ENCODE data around the gene SLC4A8. TPM values are rescaled to one million over a fixed set of nuclear protein-coding genes. Genes with fewer than 3 reads are reported as not detected.

Gene SLC4A8
- total RNA-seq, 1 donor from 2014 or later: 2.6 TPM

GRCh38 chr12:51473947-51474346 is 49.3 kb downstream of the SLC4A8 start:
- Mint-ChIP-seq H3K4me3 (no peak overlapping the region), H3K9me3 (no peaks in the 10 kb centered on the region), H3K36me3 (ENCODE audit: low read depth) (peaks cover 6% of the 10 kb centered on the region), H3K27ac (no peak overlapping the region), H3K27me3 (ENCODE audit: insufficient read depth) (no peaks in the 10 kb centered on the region), H3K4me1 (ENCODE audit: low read depth) (peaks cover 7% of the 10 kb centered on the region)
- no peak for DNase-seq (ENCODE audit: low spot score)
- intact Hi-C loops (cut with micrococcal nuclease): no loop called here

- no peak overlapping the region for H3K27ac Mint-ChIP-seq
Observed at GRCh38 chr12:51475543-51475942, 50.9 kb downstream of the SLC4A8 start.

GRCh38 chr12:51480978-51481377 is 56.3 kb downstream of the SLC4A8 start:
- Mint-ChIP-seq H3K27me3 (ENCODE audit: insufficient read depth) (no peaks in the 10 kb centered on the region), H3K36me3 (ENCODE audit: low read depth) (peaks cover 5% of the 10 kb centered on the region), H3K4me1 (ENCODE audit: low read depth) (peaks cover 47% of the 10 kb centered on the region), H3K27ac (peak overlapping the region; percentile 84), H3K4me3 (no peak overlapping the region), H3K9me3 (no peaks in the 10 kb centered on the region)
- intact Hi-C loops (cut with micrococcal nuclease): loop anchor here (5.0 kb wide), 4 partner anchors 39 to 114 kb away; partner anchors contain the start of gene SLC4A8
- DNase-seq (ENCODE audit: low spot score): no peak

More at GRCh38 chr12:51475543-51475942, 50.9 kb downstream of the SLC4A8 start:
- Mint-ChIP-seq H3K9me3 (no peaks in the 10 kb centered on the region), H3K36me3 (ENCODE audit: low read depth) (peaks cover 6% of the 10 kb centered on the region), H3K4me3 (no peak overlapping the region), H3K4me1 (ENCODE audit: low read depth) (peaks cover 11% of the 10 kb centered on the region), H3K27me3 (ENCODE audit: insufficient read depth) (no peaks in the 10 kb centered on the region)
- intact Hi-C loops (cut with micrococcal nuclease): no loop called here
- no peak for DNase-seq (ENCODE audit: low spot score)

GRCh38 chr12:51482929-51483697 is 58.5 kb downstream of the SLC4A8 start:
- no peaks in the 10 kb centered on the region for H3K9me3 Mint-ChIP-seq

GRCh38 chr12:51484119-51484518 is 59.5 kb downstream of the SLC4A8 start:
- Mint-ChIP-seq H3K27me3 (ENCODE audit: insufficient read depth) (peaks cover 4% of the 10 kb centered on the region), H3K9me3 (no peaks in the 10 kb centered on the region), H3K36me3 (ENCODE audit: low read depth) (peaks cover 5% of the 10 kb centered on the region), H3K4me3 (peak overlapping the region; percentile 60), H3K4me1 (ENCODE audit: low read depth) (peaks cover 47% of the 10 kb centered on the region), H3K27ac (peak overlapping the region; percentile 67)
- DNase-seq (ENCODE audit: low spot score): no peak
- intact Hi-C loops (cut with micrococcal nuclease): loop anchor here (5.0 kb wide), 4 partner anchors 42 to 117 kb away; partner anchors contain the start of gene SLC4A8

More at GRCh38 chr12:51482929-51483697, 58.5 kb downstream of the SLC4A8 start:
- Mint-ChIP-seq H3K4me3 (peak overlapping the region; percentile 76), H3K4me1 (ENCODE audit: low read depth) (peaks cover 47% of the 10 kb centered on the region), H3K27ac (peak overlapping the region; percentile 96), H3K27me3 (ENCODE audit: insufficient read depth) (peaks cover 4% of the 10 kb centered on the region), H3K36me3 (ENCODE audit: low read depth) (peaks cover 5% of the 10 kb centered on the region)
- intact Hi-C loops (cut with micrococcal nuclease): loop anchor here (5.0 kb wide), 4 partner anchors 41 to 116 kb away; partner anchors contain the start of gene SLC4A8
- peak; percentile 11 for DNase-seq (ENCODE audit: low spot score)

- Mint-ChIP-seq H3K27me3 (ENCODE audit: insufficient read depth) (peaks cover 4% of the 10 kb centered on the region), H3K4me1 (ENCODE audit: low read depth) (peaks cover 19% of the 10 kb centered on the region), H3K27ac (no peak overlapping the region), H3K4me3 (no peak overlapping the region), H3K9me3 (no peaks in the 10 kb centered on the region), H3K36me3 (ENCODE audit: low read depth) (peaks cover 3% of the 10 kb centered on the region)
- DNase-seq (ENCODE audit: low spot score): no peak
- intact Hi-C loops (cut with micrococcal nuclease): no loop called here
Observed at GRCh38 chr12:51488281-51488680, 63.6 kb downstream of the SLC4A8 start.

- H3K4me1 Mint-ChIP-seq (ENCODE audit: low read depth): no peaks in the 10 kb centered on the region
- intact Hi-C loops (cut with micrococcal nuclease): no loop called here
- no peaks in the 10 kb centered on the region for H3K27me3 Mint-ChIP-seq (ENCODE audit: insufficient read depth)
- no peaks in the 10 kb centered on the region for H3K9me3 Mint-ChIP-seq
- no peaks in the 10 kb centered on the region for H3K36me3 Mint-ChIP-seq (ENCODE audit: low read depth)
- no peak for DNase-seq (ENCODE audit: low spot score)
- no peak overlapping the region for H3K27ac Mint-ChIP-seq
- no peak overlapping the region for H3K4me3 Mint-ChIP-seq
Observed at GRCh38 chr12:51493281-51493680, 68.7 kb downstream of the SLC4A8 start.

- DNase-seq (ENCODE audit: low spot score): no peak
Observed at GRCh38 chr12:51496895-51497294, 72.3 kb downstream of the SLC4A8 start.

GRCh38 chr12:51504851-51505250 is 80.2 kb downstream of the SLC4A8 start:
- DNase-seq (ENCODE audit: low spot score): no peak
- H3K27ac Mint-ChIP-seq: no peak overlapping the region
- H3K9me3 Mint-ChIP-seq: no peaks in the 10 kb centered on the region
- H3K27me3 Mint-ChIP-seq (ENCODE audit: insufficient read depth): peaks cover 8% of the 10 kb centered on the region
- no peaks in the 10 kb centered on the region for H3K36me3 Mint-ChIP-seq (ENCODE audit: low read depth)
- H3K4me3 Mint-ChIP-seq: no peak overlapping the region
- no peaks in the 10 kb centered on the region for H3K4me1 Mint-ChIP-seq (ENCODE audit: low read depth)
- intact Hi-C loops (cut with micrococcal nuclease): no loop called here

More at GRCh38 chr12:51496895-51497294, 72.3 kb downstream of the SLC4A8 start:
- H3K4me3 Mint-ChIP-seq: no peak overlapping the region
- no peaks in the 10 kb centered on the region for H3K36me3 Mint-ChIP-seq (ENCODE audit: low read depth)
- H3K27ac Mint-ChIP-seq: no peak overlapping the region
- H3K27me3 Mint-ChIP-seq (ENCODE audit: insufficient read depth): no peaks in the 10 kb centered on the region
- intact Hi-C loops (cut with micrococcal nuclease): no loop called here
- no peaks in the 10 kb centered on the region for H3K4me1 Mint-ChIP-seq (ENCODE audit: low read depth)
- H3K9me3 Mint-ChIP-seq: no peaks in the 10 kb centered on the region

- no peak for DNase-seq (ENCODE audit: low spot score)
- intact Hi-C loops (cut with micrococcal nuclease): no loop called here
- Mint-ChIP-seq H3K27me3 (ENCODE audit: insufficient read depth) (peaks cover 8% of the 10 kb centered on the region), H3K4me3 (no peak overlapping the region), H3K36me3 (ENCODE audit: low read depth) (no peaks in the 10 kb centered on the region), H3K9me3 (no peaks in the 10 kb centered on the region), H3K4me1 (ENCODE audit: low read depth) (no peaks in the 10 kb centered on the region), H3K27ac (no peak overlapping the region)
Observed at GRCh38 chr12:51505360-51506105, 80.9 kb downstream of the SLC4A8 start.

- intact Hi-C loops (cut with micrococcal nuclease): no loop called here
- Mint-ChIP-seq H3K27me3 (ENCODE audit: insufficient read depth) (peaks cover 8% of the 10 kb centered on the region), H3K9me3 (no peaks in the 10 kb centered on the region), H3K4me1 (ENCODE audit: low read depth) (no peaks in the 10 kb centered on the region), H3K27ac (no peak overlapping the region), H3K36me3 (ENCODE audit: low read depth) (no peaks in the 10 kb centered on the region), H3K4me3 (no peak overlapping the region)
- no peak for DNase-seq (ENCODE audit: low spot score)
Observed at GRCh38 chr12:51507178-51507577, 82.5 kb downstream of the SLC4A8 start.

- peaks cover 7% of the 10 kb centered on the region for H3K4me1 Mint-ChIP-seq (ENCODE audit: low read depth)
- H3K36me3 Mint-ChIP-seq (ENCODE audit: low read depth): no peaks in the 10 kb centered on the region
- no peak overlapping the region for H3K27ac Mint-ChIP-seq
- H3K9me3 Mint-ChIP-seq: no peaks in the 10 kb centered on the region
- intact Hi-C loops (cut with micrococcal nuclease): no loop called here
- no peak overlapping the region for H3K4me3 Mint-ChIP-seq
- DNase-seq (ENCODE audit: low spot score): no peak
- H3K27me3 Mint-ChIP-seq (ENCODE audit: insufficient read depth): peaks cover 12% of the 10 kb centered on the region
Observed at GRCh38 chr12:51508285-51508684, 83.7 kb downstream of the SLC4A8 start.

Data from activated T-helper 1 cell treated with anti-CD3 and anti-CD28 coated beads, Interleukin-12 subunit alpha, Interleukin-12 subunit beta, Interleukin-2, Interleukin-4 antibody, amounts not matched to agents 30 ng/mL and 10 ng/mL and 1 ng/mL, durations not matched to agents 14 hours and 24 hours and 36 hours (primary cell).